Neural cell (in vitro differentiated cells): ENCODE results near the gene ANKRD40. TPM values are rescaled to one million over a fixed set of nuclear protein-coding genes. Genes with fewer than 3 reads are reported as not detected.

Experiments used
- H2AFZ ChIP-seq: fragments of 200-600, 300-800 bp; sonication (generic), shearing (Covaris generic); 2 replicates; pipeline ENCODE4 v1.6.0; 2014; ENCODE audit warnings: low read depth, mild to moderate bottlenecking, antibody characterized with exemption, low read length, moderate library complexity
- H3F3A ChIP-seq: fragments of 200-600 bp; shearing (Covaris generic); 2 replicates; pipeline ENCODE4 v1.6.1; 2016; ENCODE audit warnings: mild to moderate bottlenecking, moderate library complexity, mixed read lengths, antibody characterized with exemption, low read length; ENCODE audit not compliant: insufficient read depth, poor library complexity, severe bottlenecking
- H3K27ac ChIP-seq: fragments of 200-600, 300-800 bp; sonication (generic), shearing (Covaris generic); 2 replicates; pipeline ENCODE4 v1.5.1; 2014; ENCODE audit warnings: mild to moderate bottlenecking, low read length, moderate library complexity
- H3K27me3 ChIP-seq: fragments of 300-800, 200-600 bp; sonication (generic), shearing (Covaris generic); 2 replicates; pipeline ENCODE4 v1.6.0; 2014; ENCODE audit warnings: mild to moderate bottlenecking, low read depth, low read length, moderate library complexity; ENCODE audit not compliant: insufficient read depth
- H3K36me3 ChIP-seq: fragments of 300-800, 200-600 bp; sonication (generic), shearing (Covaris generic); 2 replicates; pipeline ENCODE4 v1.5.1; 2014; ENCODE audit warnings: mild to moderate bottlenecking, antibody characterized with exemption, low read length, moderate library complexity; ENCODE audit not compliant: insufficient read depth
- H3K4me2 ChIP-seq: fragments of 300-800, 200-600 bp; sonication (generic), shearing (Covaris generic); 2 replicates; pipeline ENCODE4 v1.6.0; 2014; ENCODE audit warnings: mild to moderate bottlenecking, low read length
- H3K4me3 ChIP-seq: fragments of 300-800, 200-600 bp; sonication (generic), shearing (Covaris generic); 2 replicates; pipeline ENCODE4 v1.5.1; 2014; ENCODE audit warnings: mild to moderate bottlenecking, low read length, moderate library complexity
- H3K79me2 ChIP-seq: fragments of 200-600 bp; shearing (Covaris generic); replicated peaks from 2 replicates; pipeline ENCODE4 v1.6.0; 2014; ENCODE audit warnings: mild to moderate bottlenecking, low read length, moderate library complexity; ENCODE audit not compliant: insufficient read depth
- H3K9ac ChIP-seq: fragments of 300-800, 200-600 bp; sonication (generic), shearing (Covaris generic); 2 replicates; pipeline ENCODE4 v1.6.1; 2016; ENCODE audit warnings: mild to moderate bottlenecking, low read length, mixed read lengths
- H3K9me2 ChIP-seq: fragments of 200-600 bp; shearing (Covaris generic); 2 replicates; pipeline ENCODE4 v1.6.1; 2016; ENCODE audit warnings: mild to moderate bottlenecking, low read length, mixed read lengths; ENCODE audit not compliant: insufficient read depth
- H3K9me3 ChIP-seq: fragments of 200-600, 300-800 bp; sonication (generic), shearing (Covaris generic); 2 replicates; pipeline ENCODE4 v1.6.1; 2016; ENCODE audit warnings: mild to moderate bottlenecking, mixed run types, low read length, moderate library complexity, mixed read lengths
- H4K20me1 ChIP-seq: fragments of 200-600 bp; shearing (Covaris generic); 2 replicates; pipeline ENCODE4 v1.6.1; 2016; ENCODE audit warnings: mild to moderate bottlenecking, mixed run types; ENCODE audit not compliant: insufficient read depth
- CTCF ChIP-seq: fragments of 450-650 bp; IDR thresholded peaks from 2 replicates; pipeline ENCODE4 v1.5.1; 2014; ENCODE audit warnings: antibody characterized with exemption, mild to moderate bottlenecking, moderate library complexity; ENCODE audit not compliant: poor library complexity, severe bottlenecking
- EP300 ChIP-seq: fragments of 450-650 bp; conservative IDR thresholded peaks from 2 replicates; pipeline ENCODE4 v1.6.1; 2014; ENCODE audit warnings: antibody characterized with exemption, mild to moderate bottlenecking, moderate library complexity; ENCODE audit not compliant: poor library complexity, severe bottlenecking
- EZH2 ChIP-seq: fragments of 200-600, 300-800 bp; shearing (Covaris generic), sonication (generic); IDR thresholded peaks from 2 replicates; pipeline ENCODE4 v1.6.1; 2014; ENCODE audit warnings: antibody characterized with exemption, low read length, borderline replicate concordance, mild to moderate bottlenecking; ENCODE audit not compliant: insufficient read depth, poor library complexity, severe bottlenecking
- MXI1 ChIP-seq: fragments of 450-650 bp; conservative IDR thresholded peaks from 2 replicates; pipeline ENCODE4 v1.6.1; 2014; ENCODE audit warnings: antibody characterized with exemption, mild to moderate bottlenecking; ENCODE audit not compliant: poor library complexity, severe bottlenecking
- POLR2AphosphoS5 ChIP-seq: IDR thresholded peaks from 2 replicates; pipeline ENCODE4 v1.6.1; 2012
- RAD21 ChIP-seq: fragments of 450-650 bp; conservative IDR thresholded peaks from 2 replicates; pipeline ENCODE4 v1.6.1; 2014; ENCODE audit warnings: antibody characterized with exemption, mild to moderate bottlenecking, moderate library complexity
- REST ChIP-seq: IDR thresholded peaks from 2 replicates; pipeline ENCODE4 v1.6.1; 2012; ENCODE audit warnings: borderline replicate concordance
- SMC3 ChIP-seq: fragments of 450-650 bp; conservative IDR thresholded peaks from 2 replicates; pipeline ENCODE4 v1.6.1; 2014; ENCODE audit warnings: antibody characterized with exemption, mild to moderate bottlenecking, moderate library complexity; ENCODE audit not compliant: poor library complexity
- TAF1 ChIP-seq: IDR thresholded peaks from 2 replicates; pipeline ENCODE4 v1.6.1; 2012; ENCODE audit warnings: low read depth
- polyA plus RNA-seq: library from polyadenylated mRNA; depleted of rRNA; stranded (reverse); fragments of >200 nt; gene quantifications from 2 replicates; pipeline ENCODE4 v1.2.3, GENCODE V29; 2014

The ANKRD40 gene
- polyA plus RNA-seq, 1 donor from 2014 or later, result 15.2 TPM

- no peak overlapping the region for H3K27ac ChIP-seq
- no peak for TF ChIP-seq RAD21
- no peak for TF ChIP-seq SMC3
- TF ChIP-seq TAF1, result no peak
- TF ChIP-seq MXI1, result no peak
- no peak for TF ChIP-seq EZH2
- TF ChIP-seq REST, result no peak
- TF ChIP-seq CTCF, result no peak
- TF ChIP-seq POLR2AphosphoS5, result no peak
- no peak for TF ChIP-seq EP300
- H3K36me3 ChIP-seq, result peaks cover 8% of the 10 kb centered on the region
- no peaks in the 10 kb centered on the region for H3F3A ChIP-seq
- H4K20me1 ChIP-seq, result peaks cover 9% of the 10 kb centered on the region
- H3K9ac ChIP-seq, result no peak overlapping the region
- no peak overlapping the region for H3K4me2 ChIP-seq
- H3K4me3 ChIP-seq, result no peak overlapping the region
- peaks cover 83% of the 10 kb centered on the region for H3K79me2 ChIP-seq
- no peaks in the 10 kb centered on the region for H3K27me3 ChIP-seq
- H3K9me2 ChIP-seq, result no peaks in the 10 kb centered on the region
- H2AFZ ChIP-seq, result no peak overlapping the region
- H3K9me3 ChIP-seq, result no peaks in the 10 kb centered on the region
These were observed 27.6 kb upstream of the ANKRD40 start for GRCh38 chr17:50735287-50735686.

GRCh38 chr17:50731575-50732460, 24.1 kb upstream of the ANKRD40 start:
- H3K9ac ChIP-seq, result no peak overlapping the region
- H3K79me2 ChIP-seq, result peaks cover 89% of the 10 kb centered on the region
- no peak overlapping the region for H3K4me2 ChIP-seq
- no peaks in the 10 kb centered on the region for H3K9me2 ChIP-seq
- no peak overlapping the region for H2AFZ ChIP-seq
- no peak overlapping the region for H3K27ac ChIP-seq
- H3K27me3 ChIP-seq, result no peaks in the 10 kb centered on the region
- no peak overlapping the region for H3K4me3 ChIP-seq
- peaks cover 9% of the 10 kb centered on the region for H4K20me1 ChIP-seq
- TF ChIP-seq REST (no peak), EP300 (no peak), POLR2AphosphoS5 (no peak), TAF1 (no peak), CTCF (no peak), SMC3 (no peak), RAD21 (no peak), MXI1 (no peak), EZH2 (no peak)
- H3F3A ChIP-seq, result no peaks in the 10 kb centered on the region
- H3K36me3 ChIP-seq, result no peaks in the 10 kb centered on the region
- H3K9me3 ChIP-seq, result no peaks in the 10 kb centered on the region
